ENCODE measurements around the gene TAS2R39. TPM values are rescaled to one million over a fixed set of nuclear protein-coding genes. Genes with fewer than 3 reads are reported as not detected.
"Not testable (repeated sequence)": the region's sequence is repeated elsewhere in the genome, so short reads cannot be mapped to it uniquely, and the experiment has no call there.

The TAS2R39 gene
- total RNA-seq, 1 donor from 2014 or later: not detected

- DNase-seq (ENCODE audit: low spot score): no peak
- no peaks in the 10 kb centered on the region for H3F3A ChIP-seq (ENCODE audit: low read depth)
- H3K36me3 Mint-ChIP-seq: no peaks in the 10 kb centered on the region
- no peaks in the 10 kb centered on the region for H3K36me3 ChIP-seq
- no peaks in the 10 kb centered on the region for H3K9me3 ChIP-seq (ENCODE audit: low read depth)
- no peaks in the 10 kb centered on the region for H3K27me3 ChIP-seq
- no peaks in the 10 kb centered on the region for H3K4me1 ChIP-seq
- no peaks in the 10 kb centered on the region for H3K27me3 Mint-ChIP-seq (ENCODE audit: insufficient read depth, low read depth)
- H3K27ac ChIP-seq: no peak overlapping the region
- H3K4me3 Mint-ChIP-seq: no peak overlapping the region
- H3K27ac Mint-ChIP-seq: no peak overlapping the region
- no peak overlapping the region for H2AFZ ChIP-seq (replicated peaks)
- H3K4me1 Mint-ChIP-seq: no peaks in the 10 kb centered on the region
- TF ChIP-seq EZH2phosphoT487 (IDR thresholded peaks at IDR 0.05): no peak
- no peak for TF ChIP-seq EZH2 (IDR thresholded peaks at IDR 0.05)
- H3K9ac ChIP-seq: no peak overlapping the region
- no peak overlapping the region for H3K4me3 ChIP-seq
- H3K9me3 Mint-ChIP-seq: no peaks in the 10 kb centered on the region
- H3K4me2 ChIP-seq: no peak overlapping the region
- H3K79me2 ChIP-seq (ENCODE audit: low read depth): no peaks in the 10 kb centered on the region
- no peaks in the 10 kb centered on the region for H4K20me1 ChIP-seq (ENCODE audit: low read depth)
Observed at GRCh38 chr7:143148651-143149050, 34.6 kb upstream of the TAS2R39 start.

- not testable (repeated sequence) for H3K9me3 ChIP-seq (ENCODE audit: low read depth); H3K27ac Mint-ChIP-seq; H3K4me2 ChIP-seq; H3K79me2 ChIP-seq (ENCODE audit: low read depth); DNase-seq (ENCODE audit: low spot score); H3K9me3 Mint-ChIP-seq; H3K27me3 ChIP-seq; H3K9ac ChIP-seq; H3K4me1 Mint-ChIP-seq; H3F3A ChIP-seq (ENCODE audit: low read depth); H3K4me1 ChIP-seq; H2AFZ ChIP-seq (replicated peaks); H4K20me1 ChIP-seq (ENCODE audit: low read depth); H3K36me3 Mint-ChIP-seq; H3K36me3 ChIP-seq; H3K27me3 Mint-ChIP-seq (ENCODE audit: insufficient read depth, low read depth); H3K4me3 Mint-ChIP-seq; H3K4me3 ChIP-seq; H3K27ac ChIP-seq
Observed at GRCh38 chr7:143150696-143151095, 32.5 kb upstream of the TAS2R39 start.

GRCh38 chr7:143158617-143159016 lies 24.6 kb upstream of the TAS2R39 start:
- not testable (repeated sequence) for DNase-seq (ENCODE audit: low spot score); H3K36me3 ChIP-seq; H3K4me1 Mint-ChIP-seq; H3K27ac ChIP-seq; H3K27ac Mint-ChIP-seq; H3K36me3 Mint-ChIP-seq; H4K20me1 ChIP-seq (ENCODE audit: low read depth); H3K9me3 ChIP-seq (ENCODE audit: low read depth); H3K4me1 ChIP-seq; H3K4me3 ChIP-seq; H3F3A ChIP-seq (ENCODE audit: low read depth); H3K27me3 Mint-ChIP-seq (ENCODE audit: insufficient read depth, low read depth); H3K27me3 ChIP-seq; H3K4me2 ChIP-seq; H3K4me3 Mint-ChIP-seq; H2AFZ ChIP-seq (replicated peaks); H3K9me3 Mint-ChIP-seq; H3K9ac ChIP-seq; H3K79me2 ChIP-seq (ENCODE audit: low read depth)

- H3K4me1 Mint-ChIP-seq: no peaks in the 10 kb centered on the region
- H3K27me3 Mint-ChIP-seq (ENCODE audit: insufficient read depth, low read depth): no peaks in the 10 kb centered on the region
- no peak for DNase-seq (ENCODE audit: low spot score)
Observed at GRCh38 chr7:143171697-143172096, 11.5 kb upstream of the TAS2R39 start.

More at GRCh38 chr7:143171697-143172096, 11.5 kb upstream of the TAS2R39 start:
- Histone ChIP-seq H3K4me3 (no peak overlapping the region), H3F3A (ENCODE audit: low read depth) (no peaks in the 10 kb centered on the region), H3K27me3 (no peaks in the 10 kb centered on the region), H3K36me3 (no peaks in the 10 kb centered on the region), H3K9me3 (ENCODE audit: low read depth) (no peaks in the 10 kb centered on the region), H3K9ac (no peak overlapping the region), H3K4me2 (no peak overlapping the region), H3K27ac (no peak overlapping the region), H3K79me2 (ENCODE audit: low read depth) (no peaks in the 10 kb centered on the region), H2AFZ (replicated peaks) (no peak overlapping the region), H4K20me1 (ENCODE audit: low read depth) (no peaks in the 10 kb centered on the region), H3K4me1 (no peaks in the 10 kb centered on the region)
- peaks cover 3% of the 10 kb centered on the region for H3K9me3 Mint-ChIP-seq
- no peak overlapping the region for H3K4me3 Mint-ChIP-seq
- H3K36me3 Mint-ChIP-seq: no peaks in the 10 kb centered on the region
- no peak overlapping the region for H3K27ac Mint-ChIP-seq
- TF ChIP-seq EZH2phosphoT487 (IDR thresholded peaks at IDR 0.05) (no peak), EZH2 (IDR thresholded peaks at IDR 0.05) (no peak), CTCF (IDR thresholded peaks at IDR 0.05) (no peak)
